ENCODE results near the gene ZDHHC5.

Gene ZDHHC5

GRCh38 chr11:57744357-57744756 lies 76.4 kb downstream of the ZDHHC5 start:
- Mint-ChIP-seq H3K36me3 (peaks cover 18% of the 10 kb centered on the region), H3K4me3 (no peak overlapping the region), H3K27me3 (no peaks in the 10 kb centered on the region), H3K9me3 (no peaks in the 10 kb centered on the region), H3K4me1 (peaks cover 19% of the 10 kb centered on the region), H3K27ac (no peak overlapping the region)
- no peak for DNase-seq (ENCODE audit: low spot score in 2 of 2)
- no peak for ATAC-seq (ENCODE audit: low read depth)

- H3K27ac Mint-ChIP-seq = peak overlapping the region; percentile 26
- no peak for ATAC-seq (ENCODE audit: low read depth)
- DNase-seq (ENCODE audit: low spot score in 2 of 2) = no peak
These were observed 77.3 kb downstream of the ZDHHC5 start for GRCh38 chr11:57745206-57745605.

GRCh38 chr11:57746920-57747319 lies 79.0 kb downstream of the ZDHHC5 start:
- H3K27ac Mint-ChIP-seq = peak overlapping the region; percentile 24
- peaks cover 18% of the 10 kb centered on the region for H3K36me3 Mint-ChIP-seq
- no peak overlapping the region for H3K4me3 Mint-ChIP-seq
- no peak for DNase-seq (ENCODE audit: low spot score in 2 of 2)
- ATAC-seq (ENCODE audit: low read depth) = no peak
- no peaks in the 10 kb centered on the region for H3K9me3 Mint-ChIP-seq
- no peaks in the 10 kb centered on the region for H3K27me3 Mint-ChIP-seq
- H3K4me1 Mint-ChIP-seq = peaks cover 15% of the 10 kb centered on the region

More at GRCh38 chr11:57745206-57745605, 77.3 kb downstream of the ZDHHC5 start:
- Mint-ChIP-seq H3K27me3 (no peaks in the 10 kb centered on the region), H3K4me1 (peaks cover 19% of the 10 kb centered on the region), H3K4me3 (no peak overlapping the region), H3K36me3 (peaks cover 18% of the 10 kb centered on the region), H3K9me3 (no peaks in the 10 kb centered on the region)
